Fibroblast of skin of abdomen (primary cell): ENCODE data around the gene POLR3H.

Experiments used
- DNase-seq: peaks from one replicate; pipeline ENCODE4 v3.0.0-alpha.2; 2013

POLR3H gene

GRCh38 chr22:41535244-41535643 is 9.0 kb downstream of the POLR3H start:
- DNase-seq = no peak

- DNase-seq = no peak
These were observed 10.1 kb downstream of the POLR3H start for GRCh38 chr22:41534219-41534618.

GRCh38 chr22:41532908-41533825 is 11.1 kb downstream of the POLR3H start:
- DNase-seq = peak; percentile 44

GRCh38 chr22:41531715-41532477 is 12.4 kb downstream of the POLR3H start:
- DNase-seq = no peak

- no peak for DNase-seq
These were observed 13.2 kb downstream of the POLR3H start for GRCh38 chr22:41530890-41531714.

- DNase-seq = no peak
These were observed 15.2 kb downstream of the POLR3H start for GRCh38 chr22:41528938-41529561.

GRCh38 chr22:41528132-41528766 is 16.0 kb downstream of the POLR3H start:
- no peak for DNase-seq

- DNase-seq = no peak
These were observed 17.2 kb downstream of the POLR3H start for GRCh38 chr22:41526830-41527799.

- DNase-seq = no peak
These were observed 17.9 kb downstream of the POLR3H start for GRCh38 chr22:41526226-41526829.

- DNase-seq = no peak
These were observed 18.6 kb downstream of the POLR3H start for GRCh38 chr22:41525450-41526225.

- no peak for DNase-seq
These were observed 19.3 kb downstream of the POLR3H start for GRCh38 chr22:41524809-41525449.

- no peak for DNase-seq
These were observed 20.0 kb downstream of the POLR3H start for GRCh38 chr22:41524251-41524661.

- peak; percentile 22 for DNase-seq
These were observed 20.6 kb downstream of the POLR3H start for GRCh38 chr22:41523464-41524221.

GRCh38 chr22:41522813-41523212 is 21.5 kb downstream of the POLR3H start:
- no peak for DNase-seq

- no peak for DNase-seq
These were observed 23.1 kb downstream of the POLR3H start for GRCh38 chr22:41521126-41521525.

GRCh38 chr22:41518048-41518347 is 26.3 kb downstream of the POLR3H start:
- DNase-seq = no peak

- peak; percentile 49 for DNase-seq
These were observed 26.9 kb downstream of the POLR3H start for GRCh38 chr22:41517172-41518047.
